A673 (cell line): ENCODE data around the gene SYNJ2.

Experiments used
- EZH2 ChIP-seq: fragments of 200-600 bp; sonication (generic); IDR thresholded peaks from 2 replicates; pipeline ENCODE4 v1.6.1; 2017; ENCODE audit warnings: borderline replicate concordance, low read depth, mild to moderate bottlenecking, mixed read lengths, antibody characterized with exemption, low read length; ENCODE audit not compliant: poor library complexity, severe bottlenecking
- TF ChIP-seq, protein P1 (sequence below): fragments of 300-800, 200-600 bp; sonication (generic); conservative IDR thresholded peaks from 2 replicates; pipeline ENCODE4 v1.5.1; 2017; ENCODE audit warnings: low read depth, mild to moderate bottlenecking, antibody characterized with exemption, low read length, moderate library complexity, mixed read lengths

- TF ChIP-seq, protein P1, sequence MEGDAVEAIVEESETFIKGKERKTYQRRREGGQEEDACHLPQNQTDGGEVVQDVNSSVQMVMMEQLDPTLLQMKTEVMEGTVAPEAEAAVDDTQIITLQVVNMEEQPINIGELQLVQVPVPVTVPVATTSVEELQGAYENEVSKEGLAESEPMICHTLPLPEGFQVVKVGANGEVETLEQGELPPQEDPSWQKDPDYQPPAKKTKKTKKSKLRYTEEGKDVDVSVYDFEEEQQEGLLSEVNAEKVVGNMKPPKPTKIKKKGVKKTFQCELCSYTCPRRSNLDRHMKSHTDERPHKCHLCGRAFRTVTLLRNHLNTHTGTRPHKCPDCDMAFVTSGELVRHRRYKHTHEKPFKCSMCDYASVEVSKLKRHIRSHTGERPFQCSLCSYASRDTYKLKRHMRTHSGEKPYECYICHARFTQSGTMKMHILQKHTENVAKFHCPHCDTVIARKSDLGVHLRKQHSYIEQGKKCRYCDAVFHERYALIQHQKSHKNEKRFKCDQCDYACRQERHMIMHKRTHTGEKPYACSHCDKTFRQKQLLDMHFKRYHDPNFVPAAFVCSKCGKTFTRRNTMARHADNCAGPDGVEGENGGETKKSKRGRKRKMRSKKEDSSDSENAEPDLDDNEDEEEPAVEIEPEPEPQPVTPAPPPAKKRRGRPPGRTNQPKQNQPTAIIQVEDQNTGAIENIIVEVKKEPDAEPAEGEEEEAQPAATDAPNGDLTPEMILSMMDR = no peak
- no peak for TF ChIP-seq EZH2
Measured at GRCh38 chr6:158039571-158040050, 57.9 kb downstream of the SYNJ2 start.
